Measurements from ENCODE around the gene SLX4IP.

The SLX4IP gene

GRCh38 chr20:10553326-10553984 is 118.3 kb downstream of the SLX4IP start:
- no peak overlapping the region for H3K9ac ChIP-seq (ENCODE audit: low read length)
- no peaks in the 10 kb centered on the region for H3K36me3 ChIP-seq (ENCODE audit: control insufficient read depth, insufficient read depth, low read length)
- H3K27me3 ChIP-seq (ENCODE audit: control insufficient read depth, insufficient read depth, low read length): no peaks in the 10 kb centered on the region
- H3K4me3 ChIP-seq (ENCODE audit: low read length): no peak overlapping the region
- no peaks in the 10 kb centered on the region for H3K9me3 ChIP-seq (ENCODE audit: control insufficient read depth, low read length)
- peaks cover 26% of the 10 kb centered on the region for H3K4me1 ChIP-seq (ENCODE audit: control insufficient read depth, insufficient read depth, low read length)

DNA sequence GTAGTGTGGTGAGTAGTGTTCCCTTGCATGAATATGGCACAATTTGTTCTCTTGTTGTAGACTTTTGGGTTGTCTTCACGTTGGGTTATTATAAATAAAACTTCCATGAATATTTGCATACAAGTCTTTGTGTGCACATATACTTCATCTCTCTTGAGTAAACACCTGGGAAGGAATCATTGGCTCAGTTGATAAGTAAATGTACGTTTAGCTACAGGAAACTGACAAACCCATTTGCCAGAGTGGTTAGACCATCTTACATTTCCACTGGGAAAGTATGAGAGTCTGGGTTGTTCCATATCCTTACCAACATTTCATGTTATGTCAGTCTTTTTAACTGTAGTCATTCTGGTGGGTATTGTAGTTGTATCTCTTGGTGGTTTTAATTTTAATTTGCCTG is 119.2 kb downstream of the SLX4IP start:
- H3K36me3 ChIP-seq (ENCODE audit: control insufficient read depth, insufficient read depth, low read length): no peaks in the 10 kb centered on the region
- H3K4me1 ChIP-seq (ENCODE audit: control insufficient read depth, insufficient read depth, low read length): peaks cover 21% of the 10 kb centered on the region
- no peak overlapping the region for H3K9ac ChIP-seq (ENCODE audit: low read length)
- no peak overlapping the region for H3K4me3 ChIP-seq (ENCODE audit: low read length)
- no peaks in the 10 kb centered on the region for H3K27me3 ChIP-seq (ENCODE audit: control insufficient read depth, insufficient read depth, low read length)
- H3K9me3 ChIP-seq (ENCODE audit: control insufficient read depth, low read length): no peaks in the 10 kb centered on the region

GRCh38 chr20:10555393-10555792 is 120.3 kb downstream of the SLX4IP start:
- Histone ChIP-seq H3K9ac (ENCODE audit: low read length) (no peak overlapping the region), H3K9me3 (ENCODE audit: control insufficient read depth, low read length) (no peaks in the 10 kb centered on the region), H3K27me3 (ENCODE audit: control insufficient read depth, insufficient read depth, low read length) (no peaks in the 10 kb centered on the region), H3K36me3 (ENCODE audit: control insufficient read depth, insufficient read depth, low read length) (no peaks in the 10 kb centered on the region), H3K4me3 (ENCODE audit: low read length) (no peak overlapping the region), H3K4me1 (ENCODE audit: control insufficient read depth, insufficient read depth, low read length) (peaks cover 13% of the 10 kb centered on the region)

- H3K9me3 ChIP-seq (ENCODE audit: control insufficient read depth, low read length): no peaks in the 10 kb centered on the region
- H3K4me1 ChIP-seq (ENCODE audit: control insufficient read depth, insufficient read depth, low read length): peaks cover 11% of the 10 kb centered on the region
- H3K4me3 ChIP-seq (ENCODE audit: low read length): no peak overlapping the region
- H3K9ac ChIP-seq (ENCODE audit: low read length): no peak overlapping the region
- no peaks in the 10 kb centered on the region for H3K36me3 ChIP-seq (ENCODE audit: control insufficient read depth, insufficient read depth, low read length)
- H3K27me3 ChIP-seq (ENCODE audit: control insufficient read depth, insufficient read depth, low read length): no peaks in the 10 kb centered on the region
Observed at GRCh38 chr20:10555865-10556308, 120.8 kb downstream of the SLX4IP start.

DNA sequence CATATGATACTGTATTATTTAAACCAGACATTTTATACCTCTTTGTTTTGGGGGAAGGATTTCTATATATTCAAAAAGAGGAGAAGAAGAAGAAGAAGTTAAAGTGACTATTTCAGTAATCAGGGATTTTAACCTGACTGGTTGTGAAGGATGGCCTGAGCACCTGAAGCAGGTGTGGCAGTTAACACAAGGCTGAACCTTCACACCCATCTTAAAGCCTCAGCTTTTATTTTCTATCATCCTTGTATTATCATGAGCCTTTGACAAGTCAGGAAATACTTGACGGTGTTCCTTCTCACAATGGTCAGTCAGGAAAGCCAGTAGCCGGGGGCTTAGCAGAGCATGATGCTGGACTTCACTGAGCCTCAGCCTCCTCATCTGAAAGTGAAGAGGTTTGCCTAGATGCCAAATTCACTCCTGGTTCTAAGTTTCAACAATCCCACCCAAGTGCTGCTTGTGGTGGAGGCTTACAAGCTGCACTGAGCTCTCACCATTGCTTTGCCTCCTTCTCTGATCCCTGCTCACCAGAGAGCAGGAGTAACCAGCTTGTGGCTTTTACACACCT is 121.5 kb downstream of the SLX4IP start:
- Histone ChIP-seq H3K36me3 (ENCODE audit: control insufficient read depth, insufficient read depth, low read length) (no peaks in the 10 kb centered on the region), H3K9ac (ENCODE audit: low read length) (no peak overlapping the region), H3K27me3 (ENCODE audit: control insufficient read depth, insufficient read depth, low read length) (no peaks in the 10 kb centered on the region), H3K9me3 (ENCODE audit: control insufficient read depth, low read length) (no peaks in the 10 kb centered on the region), H3K4me3 (ENCODE audit: low read length) (no peak overlapping the region), H3K4me1 (ENCODE audit: control insufficient read depth, insufficient read depth, low read length) (peaks cover 11% of the 10 kb centered on the region)

GRCh38 chr20:10557685-10558084 is 122.6 kb downstream of the SLX4IP start:
- H3K4me3 ChIP-seq (ENCODE audit: low read length): no peak overlapping the region
- no peaks in the 10 kb centered on the region for H3K9me3 ChIP-seq (ENCODE audit: control insufficient read depth, low read length)
- H3K4me1 ChIP-seq (ENCODE audit: control insufficient read depth, insufficient read depth, low read length): peaks cover 11% of the 10 kb centered on the region
- no peaks in the 10 kb centered on the region for H3K27me3 ChIP-seq (ENCODE audit: control insufficient read depth, insufficient read depth, low read length)
- H3K9ac ChIP-seq (ENCODE audit: low read length): no peak overlapping the region
- no peaks in the 10 kb centered on the region for H3K36me3 ChIP-seq (ENCODE audit: control insufficient read depth, insufficient read depth, low read length)

GRCh38 chr20:10558635-10559187 is 123.6 kb downstream of the SLX4IP start:
- H3K36me3 ChIP-seq (ENCODE audit: control insufficient read depth, insufficient read depth, low read length): no peaks in the 10 kb centered on the region
- no peak overlapping the region for H3K4me3 ChIP-seq (ENCODE audit: low read length)
- no peaks in the 10 kb centered on the region for H3K9me3 ChIP-seq (ENCODE audit: control insufficient read depth, low read length)
- no peak overlapping the region for H3K9ac ChIP-seq (ENCODE audit: low read length)
- peaks cover 11% of the 10 kb centered on the region for H3K4me1 ChIP-seq (ENCODE audit: control insufficient read depth, insufficient read depth, low read length)
- no peaks in the 10 kb centered on the region for H3K27me3 ChIP-seq (ENCODE audit: control insufficient read depth, insufficient read depth, low read length)

GRCh38 chr20:10559266-10559665 is 124.2 kb downstream of the SLX4IP start:
- no peak overlapping the region for H3K4me3 ChIP-seq (ENCODE audit: low read length)
- no peaks in the 10 kb centered on the region for H3K27me3 ChIP-seq (ENCODE audit: control insufficient read depth, insufficient read depth, low read length)

DNA sequence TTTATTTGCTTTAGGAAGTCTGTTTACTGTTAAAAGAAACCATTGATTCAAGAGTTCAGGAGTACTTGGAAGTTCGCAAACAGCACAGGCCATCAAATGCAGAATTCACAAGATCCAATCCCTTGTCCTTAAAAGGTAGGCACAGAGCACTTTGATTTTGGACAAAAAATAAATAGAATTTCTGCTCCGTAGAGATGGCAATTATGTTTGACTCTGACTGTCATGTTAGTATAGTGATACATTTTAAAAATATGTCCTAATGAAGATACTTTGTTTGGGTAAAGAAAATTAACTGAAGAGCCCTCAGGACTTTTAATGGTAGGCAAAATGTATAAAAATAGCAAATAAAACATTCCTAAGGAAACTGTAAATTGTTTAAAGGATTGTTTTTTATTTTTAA is 125.6 kb downstream of the SLX4IP start:
- no peak overlapping the region for H3K4me3 ChIP-seq (ENCODE audit: low read length)
- no peaks in the 10 kb centered on the region for H3K27me3 ChIP-seq (ENCODE audit: control insufficient read depth, insufficient read depth, low read length)
- H3K9me3 ChIP-seq (ENCODE audit: control insufficient read depth, low read length): no peaks in the 10 kb centered on the region
- no peaks in the 10 kb centered on the region for H3K36me3 ChIP-seq (ENCODE audit: control insufficient read depth, insufficient read depth, low read length)
- peaks cover 10% of the 10 kb centered on the region for H3K4me1 ChIP-seq (ENCODE audit: control insufficient read depth, insufficient read depth, low read length)
- no peak overlapping the region for H3K9ac ChIP-seq (ENCODE audit: low read length)

More at GRCh38 chr20:10559266-10559665, 124.2 kb downstream of the SLX4IP start:
- H3K9me3 ChIP-seq (ENCODE audit: control insufficient read depth, low read length): no peaks in the 10 kb centered on the region
- peaks cover 7% of the 10 kb centered on the region for H3K4me1 ChIP-seq (ENCODE audit: control insufficient read depth, insufficient read depth, low read length)
- no peaks in the 10 kb centered on the region for H3K36me3 ChIP-seq (ENCODE audit: control insufficient read depth, insufficient read depth, low read length)
- no peak overlapping the region for H3K9ac ChIP-seq (ENCODE audit: low read length)

- Histone ChIP-seq H3K9me3 (ENCODE audit: control insufficient read depth, low read length) (no peaks in the 10 kb centered on the region), H3K9ac (ENCODE audit: low read length) (no peak overlapping the region), H3K4me1 (ENCODE audit: control insufficient read depth, insufficient read depth, low read length) (peaks cover 6% of the 10 kb centered on the region), H3K4me3 (ENCODE audit: low read length) (no peak overlapping the region), H3K36me3 (ENCODE audit: control insufficient read depth, insufficient read depth, low read length) (no peaks in the 10 kb centered on the region), H3K27me3 (ENCODE audit: control insufficient read depth, insufficient read depth, low read length) (no peaks in the 10 kb centered on the region)
Observed at GRCh38 chr20:10561302-10561701, 126.2 kb downstream of the SLX4IP start.

GRCh38 chr20:10562899-10563298 is 127.8 kb downstream of the SLX4IP start:
- H3K4me1 ChIP-seq (ENCODE audit: control insufficient read depth, insufficient read depth, low read length): peaks cover 4% of the 10 kb centered on the region
- H3K9ac ChIP-seq (ENCODE audit: low read length): no peak overlapping the region
- H3K9me3 ChIP-seq (ENCODE audit: control insufficient read depth, low read length): no peaks in the 10 kb centered on the region
- H3K27me3 ChIP-seq (ENCODE audit: control insufficient read depth, insufficient read depth, low read length): no peaks in the 10 kb centered on the region
- no peaks in the 10 kb centered on the region for H3K36me3 ChIP-seq (ENCODE audit: control insufficient read depth, insufficient read depth, low read length)
- H3K4me3 ChIP-seq (ENCODE audit: low read length): no peak overlapping the region

DNA sequence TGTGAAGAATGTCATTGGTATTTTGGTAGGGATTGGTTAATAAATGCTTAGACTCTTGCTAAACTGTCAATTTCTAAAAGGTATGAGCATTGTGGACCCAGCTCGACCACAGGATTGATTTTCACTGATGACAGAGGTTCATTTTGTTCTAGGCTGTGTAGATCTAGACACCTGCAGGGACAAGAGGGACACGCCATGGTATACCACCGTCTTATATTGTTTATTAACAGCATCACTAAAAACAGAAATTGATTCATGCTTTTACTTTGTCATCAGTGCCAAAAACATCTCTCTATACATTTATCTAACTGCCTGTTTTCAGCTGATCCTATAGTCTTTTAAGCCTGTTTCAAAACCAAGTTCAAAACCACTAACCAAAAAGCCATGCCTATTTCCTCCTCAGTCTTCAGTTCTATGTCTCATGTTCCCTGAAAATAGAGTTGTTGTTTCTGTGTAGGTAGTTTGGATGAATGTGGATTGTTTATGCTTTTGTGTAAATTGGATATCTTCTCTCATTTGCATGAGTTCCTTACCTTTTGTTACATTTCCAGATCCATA is 128.9 kb downstream of the SLX4IP start:
- H3K4me1 ChIP-seq (ENCODE audit: control insufficient read depth, insufficient read depth, low read length): peaks cover 4% of the 10 kb centered on the region
- H3K9me3 ChIP-seq (ENCODE audit: control insufficient read depth, low read length): no peaks in the 10 kb centered on the region
- no peak overlapping the region for H3K4me3 ChIP-seq (ENCODE audit: low read length)
- H3K9ac ChIP-seq (ENCODE audit: low read length): no peak overlapping the region
- no peaks in the 10 kb centered on the region for H3K27me3 ChIP-seq (ENCODE audit: control insufficient read depth, insufficient read depth, low read length)
- H3K36me3 ChIP-seq (ENCODE audit: control insufficient read depth, insufficient read depth, low read length): no peaks in the 10 kb centered on the region

Measured in mucosa of stomach (tissue), 1 donor.